Measurements from ENCODE around the gene IGF2R. TPM values are rescaled to one million over a fixed set of nuclear protein-coding genes. Genes with fewer than 3 reads are reported as not detected.
"Not testable (repeated sequence)": the region's sequence is repeated elsewhere in the genome, so short reads cannot be mapped to it uniquely, and the experiment has no call there.

The IGF2R gene, protein sequence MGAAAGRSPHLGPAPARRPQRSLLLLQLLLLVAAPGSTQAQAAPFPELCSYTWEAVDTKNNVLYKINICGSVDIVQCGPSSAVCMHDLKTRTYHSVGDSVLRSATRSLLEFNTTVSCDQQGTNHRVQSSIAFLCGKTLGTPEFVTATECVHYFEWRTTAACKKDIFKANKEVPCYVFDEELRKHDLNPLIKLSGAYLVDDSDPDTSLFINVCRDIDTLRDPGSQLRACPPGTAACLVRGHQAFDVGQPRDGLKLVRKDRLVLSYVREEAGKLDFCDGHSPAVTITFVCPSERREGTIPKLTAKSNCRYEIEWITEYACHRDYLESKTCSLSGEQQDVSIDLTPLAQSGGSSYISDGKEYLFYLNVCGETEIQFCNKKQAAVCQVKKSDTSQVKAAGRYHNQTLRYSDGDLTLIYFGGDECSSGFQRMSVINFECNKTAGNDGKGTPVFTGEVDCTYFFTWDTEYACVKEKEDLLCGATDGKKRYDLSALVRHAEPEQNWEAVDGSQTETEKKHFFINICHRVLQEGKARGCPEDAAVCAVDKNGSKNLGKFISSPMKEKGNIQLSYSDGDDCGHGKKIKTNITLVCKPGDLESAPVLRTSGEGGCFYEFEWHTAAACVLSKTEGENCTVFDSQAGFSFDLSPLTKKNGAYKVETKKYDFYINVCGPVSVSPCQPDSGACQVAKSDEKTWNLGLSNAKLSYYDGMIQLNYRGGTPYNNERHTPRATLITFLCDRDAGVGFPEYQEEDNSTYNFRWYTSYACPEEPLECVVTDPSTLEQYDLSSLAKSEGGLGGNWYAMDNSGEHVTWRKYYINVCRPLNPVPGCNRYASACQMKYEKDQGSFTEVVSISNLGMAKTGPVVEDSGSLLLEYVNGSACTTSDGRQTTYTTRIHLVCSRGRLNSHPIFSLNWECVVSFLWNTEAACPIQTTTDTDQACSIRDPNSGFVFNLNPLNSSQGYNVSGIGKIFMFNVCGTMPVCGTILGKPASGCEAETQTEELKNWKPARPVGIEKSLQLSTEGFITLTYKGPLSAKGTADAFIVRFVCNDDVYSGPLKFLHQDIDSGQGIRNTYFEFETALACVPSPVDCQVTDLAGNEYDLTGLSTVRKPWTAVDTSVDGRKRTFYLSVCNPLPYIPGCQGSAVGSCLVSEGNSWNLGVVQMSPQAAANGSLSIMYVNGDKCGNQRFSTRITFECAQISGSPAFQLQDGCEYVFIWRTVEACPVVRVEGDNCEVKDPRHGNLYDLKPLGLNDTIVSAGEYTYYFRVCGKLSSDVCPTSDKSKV (N-terminal part only)
- total RNA-seq (2022) (91.1 and 92.2 TPM in 2 replicates), Bru-seq, nascent RNA (percentile 86 among the genes with signal in this experiment), BruChase-seq, experiment 1, labeled RNA remaining after a 2-hour chase (percentile 83 among the genes with signal in this experiment), BruChase-seq, experiment 2, labeled RNA remaining after a 6-hour chase (percentile 89 among the genes with signal in this experiment)
- long read RNA-seq, full-length matches to known transcripts: 3 of 57 reads
- long read RNA-seq, partial matches to known transcripts: 36 of 57 reads
- long read RNA-seq, other reads (novel, unspliced or antisense): 18 of 57 reads

DNA sequence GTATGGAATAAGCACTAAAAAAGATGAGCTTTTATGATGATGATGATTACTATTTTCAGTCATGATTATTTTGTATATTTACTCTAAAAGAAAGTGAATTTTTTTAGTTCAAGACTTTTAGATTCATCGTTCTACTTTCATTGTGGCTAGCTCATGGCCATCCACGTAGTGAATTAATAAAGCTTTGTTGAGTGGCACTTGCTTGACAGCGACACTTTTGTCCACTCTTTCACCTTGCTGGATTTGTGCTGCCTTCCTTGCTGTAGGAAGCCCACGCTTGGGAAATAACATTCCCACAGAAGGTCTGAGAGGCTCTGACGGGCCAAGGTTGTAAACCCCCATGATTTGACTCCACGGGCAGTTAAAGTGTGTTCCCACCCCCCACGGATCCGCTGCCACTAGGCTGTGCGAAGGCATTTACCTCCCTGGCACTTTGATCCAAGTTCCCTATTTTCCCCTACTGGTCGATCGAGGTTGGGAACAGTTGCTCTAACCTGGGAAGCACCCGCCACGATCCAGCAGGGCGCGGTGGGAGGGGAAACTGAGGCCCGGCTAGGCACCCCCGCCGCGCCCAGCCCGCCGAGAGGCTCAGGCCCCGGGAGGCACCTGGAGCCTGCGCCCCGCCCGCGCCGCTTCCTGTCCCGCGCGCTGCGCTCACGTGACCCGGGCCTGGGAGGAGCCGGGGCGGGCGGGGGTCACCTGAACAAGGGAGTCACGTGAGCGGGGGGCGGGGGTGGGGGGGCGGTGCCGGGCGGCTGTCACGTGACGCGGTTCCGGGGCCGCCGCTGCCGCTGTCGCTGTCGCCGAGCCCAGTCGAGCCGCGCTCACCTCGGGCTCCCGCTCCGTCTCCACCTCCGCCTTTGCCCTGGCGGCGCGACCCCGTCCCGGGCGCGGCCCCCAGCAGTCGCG lies at the start of gene IGF2R:
Gene IGF2R (plus strand): TSS at position 788 of the 909 bp plus-strand sequence. CDS start 165 bp downstream, outside the sequence.
- CTCF ChIA-PET: interaction anchor here (1.0 kb wide), 1 partner anchor 105 kb away, joined by 3 read pairs; no protein-coding TSS in a partner anchor
- TF ChIP-seq, protein P1, sequence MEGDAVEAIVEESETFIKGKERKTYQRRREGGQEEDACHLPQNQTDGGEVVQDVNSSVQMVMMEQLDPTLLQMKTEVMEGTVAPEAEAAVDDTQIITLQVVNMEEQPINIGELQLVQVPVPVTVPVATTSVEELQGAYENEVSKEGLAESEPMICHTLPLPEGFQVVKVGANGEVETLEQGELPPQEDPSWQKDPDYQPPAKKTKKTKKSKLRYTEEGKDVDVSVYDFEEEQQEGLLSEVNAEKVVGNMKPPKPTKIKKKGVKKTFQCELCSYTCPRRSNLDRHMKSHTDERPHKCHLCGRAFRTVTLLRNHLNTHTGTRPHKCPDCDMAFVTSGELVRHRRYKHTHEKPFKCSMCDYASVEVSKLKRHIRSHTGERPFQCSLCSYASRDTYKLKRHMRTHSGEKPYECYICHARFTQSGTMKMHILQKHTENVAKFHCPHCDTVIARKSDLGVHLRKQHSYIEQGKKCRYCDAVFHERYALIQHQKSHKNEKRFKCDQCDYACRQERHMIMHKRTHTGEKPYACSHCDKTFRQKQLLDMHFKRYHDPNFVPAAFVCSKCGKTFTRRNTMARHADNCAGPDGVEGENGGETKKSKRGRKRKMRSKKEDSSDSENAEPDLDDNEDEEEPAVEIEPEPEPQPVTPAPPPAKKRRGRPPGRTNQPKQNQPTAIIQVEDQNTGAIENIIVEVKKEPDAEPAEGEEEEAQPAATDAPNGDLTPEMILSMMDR (IDR thresholded peaks at IDR 0.05; ENCODE audit: insufficient read depth in 1 of 2, low read depth in 1 of 2, low read length in 1 of 2, severe bottlenecking in 1 of 2, unreplicated experiment in 1 of 2): no peak
- intact Hi-C loops (cut with micrococcal nuclease; ENCODE audit: unreplicated experiment): no loop called here
- Mint-ChIP-seq H3K4me1 (ENCODE audit: low read depth, unreplicated experiment) (peaks cover 9% of the 10 kb centered on the region), H3K4me3 (ENCODE audit: unreplicated experiment) (peak within 1 kb of the TSS; percentile 95), H3K9me3 (ENCODE audit: unreplicated experiment) (no peaks in the 10 kb centered on the region), H3K36me3 (ENCODE audit: insufficient read depth, unreplicated experiment) (peaks cover 12% of the 10 kb centered on the region), H3K27ac (ENCODE audit: unreplicated experiment) (peak within 1 kb of the TSS; percentile 96), H3K27me3 (ENCODE audit: insufficient read depth, unreplicated experiment) (no peaks in the 10 kb centered on the region)
- POLR2A ChIA-PET: no interaction called here
- BruUV-seq (replicated peaks): TSS peak; percentile 71
- H3K4me1 ChIP-seq: peaks cover 8% of the 10 kb centered on the region
- no peaks in the 10 kb centered on the region for H3K9me3 ChIP-seq
- no peaks in the 10 kb centered on the region; the same call in 1 of the 2 replicates for H3K36me3 ChIP-seq (ENCODE audit: control insufficient read depth, insufficient read depth, low read length)
- peak; percentile 90 to 94 for DNase-seq
- H3K4me3 ChIP-seq (ENCODE audit: low read depth, low read length): peak within 1 kb of the TSS; percentile 76
- H3K27me3 ChIP-seq (replicated peaks; ENCODE audit: control insufficient read depth, insufficient read depth, low read length): no peaks in the 10 kb centered on the region

DNA sequence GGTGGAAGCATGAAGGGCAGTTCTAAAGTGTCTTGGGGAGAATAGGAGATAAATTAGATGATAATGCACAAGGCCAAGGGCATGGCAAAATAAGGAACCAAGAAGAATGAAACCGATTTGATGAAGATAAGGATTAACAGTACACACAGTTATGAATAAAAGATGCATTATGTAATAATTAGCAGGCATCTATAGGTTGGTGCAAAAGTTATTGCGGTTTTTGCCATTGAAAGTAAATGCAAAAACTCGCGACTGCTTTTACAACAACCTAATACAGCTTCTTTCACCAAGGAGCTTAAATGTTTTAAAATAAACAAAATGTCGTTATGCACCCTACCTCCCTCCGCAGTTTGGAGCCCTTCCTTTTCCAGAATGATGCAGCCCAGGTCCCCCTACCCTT lies 49.1 kb upstream of the IGF2R start:
- H3K4me1 ChIP-seq: no peaks in the 10 kb centered on the region

DNA sequence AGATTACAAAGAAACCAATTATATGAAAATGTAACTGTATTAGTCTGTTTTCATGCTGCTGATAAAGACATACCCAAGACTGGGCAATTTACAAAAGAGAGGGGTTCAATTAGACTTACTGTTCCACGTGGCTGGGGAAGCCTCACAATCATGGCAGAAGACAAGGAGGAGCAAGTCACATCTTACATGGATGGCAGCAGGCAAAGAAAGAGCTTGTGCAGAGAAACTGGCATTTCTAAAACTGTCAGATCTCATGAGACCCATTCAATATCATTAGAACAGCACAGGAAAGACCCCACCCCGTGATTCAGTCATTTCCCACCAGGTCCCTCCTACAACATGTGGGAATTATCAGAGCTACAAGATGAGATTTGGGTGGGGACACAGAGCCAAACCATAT lies 44.7 kb upstream of the IGF2R start:
- CTCF ChIA-PET; H3K27ac Mint-ChIP-seq (ENCODE audit: unreplicated experiment); H3K36me3 Mint-ChIP-seq (ENCODE audit: insufficient read depth, unreplicated experiment): not testable (repeated sequence)

More for the DNA sequence above, 49.1 kb upstream of the IGF2R start:
- no peaks in the 10 kb centered on the region for H3K4me1 Mint-ChIP-seq (ENCODE audit: low read depth, unreplicated experiment)
- TF ChIP-seq, protein P1 (IDR thresholded peaks at IDR 0.05; ENCODE audit: insufficient read depth in 1 of 2, low read depth in 1 of 2, low read length in 1 of 2, severe bottlenecking in 1 of 2, unreplicated experiment in 1 of 2): no peak
- no peaks in the 10 kb centered on the region for H3K36me3 Mint-ChIP-seq (ENCODE audit: insufficient read depth, unreplicated experiment)
- H3K4me3 ChIP-seq (ENCODE audit: low read depth, low read length): no peak overlapping the region
- no peak overlapping the region for H3K4me3 Mint-ChIP-seq (ENCODE audit: unreplicated experiment)
- H3K9me3 ChIP-seq: no peaks in the 10 kb centered on the region
- peaks cover 4% of the 10 kb centered on the region for H3K27me3 Mint-ChIP-seq (ENCODE audit: insufficient read depth, unreplicated experiment)
- DNase-seq: no peak
- H3K27ac Mint-ChIP-seq (ENCODE audit: unreplicated experiment): no peak overlapping the region
- peaks cover 11% of the 10 kb centered on the region for H3K9me3 Mint-ChIP-seq (ENCODE audit: unreplicated experiment)
- no TSS peak for BruUV-seq (replicated peaks)
- no peaks in the 10 kb centered on the region for H3K36me3 ChIP-seq (ENCODE audit: control insufficient read depth, insufficient read depth, low read length)
- CTCF ChIA-PET: no interaction called here
- H3K27me3 ChIP-seq (replicated peaks; ENCODE audit: control insufficient read depth, insufficient read depth, low read length): no peaks in the 10 kb centered on the region
- POLR2A ChIA-PET: no interaction called here
- intact Hi-C loops (cut with micrococcal nuclease; ENCODE audit: unreplicated experiment): no loop called here

More for the DNA sequence above, 44.7 kb upstream of the IGF2R start:
- BruUV-seq (replicated peaks); H3K27me3 ChIP-seq (replicated peaks; ENCODE audit: control insufficient read depth, insufficient read depth, low read length); H3K4me3 Mint-ChIP-seq (ENCODE audit: unreplicated experiment); H3K4me3 ChIP-seq (ENCODE audit: low read depth, low read length); DNase-seq; H3K4me1 ChIP-seq; POLR2A ChIA-PET; H3K9me3 ChIP-seq; H3K36me3 ChIP-seq (ENCODE audit: control insufficient read depth, insufficient read depth, low read length); intact Hi-C loops (cut with micrococcal nuclease; ENCODE audit: unreplicated experiment); H3K4me1 Mint-ChIP-seq (ENCODE audit: low read depth, unreplicated experiment); H3K27me3 Mint-ChIP-seq (ENCODE audit: insufficient read depth, unreplicated experiment): not testable (repeated sequence)
- H3K9me3 Mint-ChIP-seq (ENCODE audit: unreplicated experiment): peaks cover 11% of the 10 kb centered on the region
